ENCODE results near the gene NPHS1.
A peak's percentile ranks its signal among the peaks of the same experiment; 100 is the strongest.

NPHS1 gene

GRCh38 chr19:35872180-35872579 is 19.9 kb upstream of the NPHS1 start:
- no peak for DNase-seq

GRCh38 chr19:35871611-35872010 is 19.3 kb upstream of the NPHS1 start:
- no peak for DNase-seq

GRCh38 chr19:35870798-35871197 is 18.5 kb upstream of the NPHS1 start:
- DNase-seq = no peak

DNA sequence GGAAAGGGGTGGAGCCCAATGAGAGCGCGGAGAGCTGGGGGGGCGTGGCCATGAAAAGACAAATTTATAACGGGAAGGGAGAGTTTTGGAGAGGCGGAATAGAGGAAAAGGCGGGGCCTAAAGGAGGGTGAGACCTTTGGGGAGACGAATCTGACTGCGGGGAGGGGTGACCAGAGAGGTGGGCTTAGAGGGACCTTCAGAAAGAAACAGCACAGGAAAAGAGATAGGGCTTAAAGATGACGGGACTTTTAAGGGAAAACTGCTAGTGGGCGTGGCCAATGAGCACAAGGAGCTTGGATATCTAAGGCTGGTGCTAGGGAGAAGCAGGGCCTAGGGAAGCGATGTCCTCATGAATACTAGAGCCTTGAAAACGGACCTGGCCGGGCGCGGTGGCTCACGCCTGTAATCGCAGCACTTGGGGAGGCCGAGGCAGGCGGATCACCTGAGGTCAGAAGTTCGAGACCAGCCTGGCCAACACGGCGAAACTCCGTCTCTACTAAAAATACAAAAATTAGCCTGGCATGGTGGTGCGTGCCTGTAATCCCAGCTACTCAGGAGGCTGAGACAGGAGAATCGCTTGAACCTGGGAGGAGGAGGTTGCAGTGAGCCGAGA is 17.9 kb upstream of the NPHS1 start:
- DNase-seq = peak; percentile 90 to 92

DNA sequence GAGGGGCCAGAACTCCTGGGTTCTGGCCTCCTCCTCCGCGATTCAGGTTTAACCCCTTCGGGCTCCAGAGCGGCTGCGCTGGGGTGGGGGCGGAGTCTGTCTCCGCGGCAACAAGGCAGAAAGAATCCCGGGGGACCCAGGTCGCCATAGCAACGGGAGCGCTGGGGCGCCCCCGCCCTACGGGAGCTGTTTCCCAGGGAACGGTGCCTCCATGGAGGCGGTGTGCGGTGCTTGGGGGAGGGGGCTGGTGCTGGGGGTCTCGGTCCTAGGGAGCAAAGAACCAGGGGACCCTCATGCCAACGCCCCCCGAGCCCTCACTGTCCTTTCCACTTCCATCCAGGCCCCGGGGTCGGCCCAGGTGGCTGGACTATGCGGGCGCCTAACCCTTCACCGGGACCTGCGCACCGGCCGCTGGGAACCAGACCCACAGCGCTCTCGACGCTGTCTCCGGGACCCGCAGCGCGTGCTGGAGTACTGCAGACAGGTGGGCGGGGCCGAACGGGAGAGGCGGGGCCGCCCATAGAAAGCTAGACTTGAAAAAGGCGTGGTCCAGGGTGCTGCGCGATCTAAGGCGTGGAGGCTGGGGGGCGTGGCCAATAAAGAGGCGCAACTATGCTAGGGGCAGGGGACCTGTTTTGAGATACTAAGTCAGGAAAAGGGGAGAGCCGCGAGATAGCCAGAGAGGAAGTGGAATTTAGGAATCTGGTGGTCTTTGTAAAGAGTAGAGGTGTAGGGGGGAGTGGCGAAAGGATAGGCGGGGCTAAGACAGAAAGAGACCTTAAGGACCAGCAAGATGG is 17.2 kb upstream of the NPHS1 start:
- peak; percentile 90 to 93 for DNase-seq

- DNase-seq = no peak
These were observed 16.6 kb upstream of the NPHS1 start for GRCh38 chr19:35868823-35869326.

DNA sequence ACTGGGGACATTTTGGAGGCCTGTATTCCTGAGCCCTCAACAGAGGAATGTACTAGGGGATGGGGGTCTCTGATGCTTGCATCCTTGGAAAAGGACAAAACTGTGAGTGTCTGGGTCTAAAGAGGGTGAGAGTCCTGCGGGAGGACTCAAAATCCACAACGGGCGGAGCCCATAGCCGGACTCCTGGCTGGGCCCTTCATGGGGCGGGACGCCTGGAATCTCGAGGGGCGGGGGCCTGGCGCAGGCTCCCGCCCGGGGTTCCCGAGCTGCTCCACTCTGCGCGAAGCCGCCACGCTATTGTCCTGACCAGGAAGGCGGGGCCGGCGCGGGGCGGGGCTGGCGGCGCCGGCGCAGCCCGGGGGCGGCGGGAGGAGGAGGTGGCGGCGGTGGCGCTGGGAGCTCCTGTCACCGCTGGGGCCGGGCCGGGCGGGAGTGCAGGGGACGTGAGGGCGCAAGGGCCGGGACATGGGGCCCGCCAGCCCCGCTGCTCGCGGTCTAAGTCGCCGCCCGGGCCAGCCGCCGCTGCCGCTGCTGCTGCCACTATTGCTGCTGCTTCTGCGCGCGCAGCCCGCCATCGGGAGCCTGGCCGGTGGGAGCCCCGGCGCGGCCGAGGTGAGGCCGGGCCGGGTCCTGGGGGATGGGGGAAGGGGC is 16.0 kb upstream of the NPHS1 start, which contains the start of gene APLP1:
Gene APLP1 (plus strand): TSS at position 403 of the 651 bp plus-strand sequence. CDS start 63 bp downstream, at position 466.
- peak; percentile 36 to 56 for DNase-seq

- no peak for DNase-seq
These were observed 10.7 kb upstream of the NPHS1 start for GRCh38 chr19:35863018-35863417.

DNA sequence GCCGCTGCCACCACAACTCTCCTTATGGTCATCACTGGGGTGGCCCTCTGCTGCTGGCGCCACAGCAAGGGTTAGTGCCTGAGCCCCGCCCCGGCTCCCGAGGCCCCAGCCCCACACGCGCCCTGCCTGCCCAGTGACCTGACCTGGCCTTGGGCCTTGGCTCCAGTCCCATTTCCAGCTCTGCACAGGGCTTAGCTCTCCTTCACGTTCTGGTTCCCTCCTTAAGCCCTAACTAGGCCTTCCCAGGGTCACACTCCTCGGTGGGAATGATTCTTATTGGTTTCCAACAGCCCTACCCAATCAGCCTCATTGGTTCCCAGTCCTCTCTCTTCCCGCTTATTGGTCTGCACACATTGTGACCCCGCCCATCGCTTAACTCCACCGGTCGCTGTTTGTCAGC is 10.2 kb upstream of the NPHS1 start:
- DNase-seq = no peak

DNA sequence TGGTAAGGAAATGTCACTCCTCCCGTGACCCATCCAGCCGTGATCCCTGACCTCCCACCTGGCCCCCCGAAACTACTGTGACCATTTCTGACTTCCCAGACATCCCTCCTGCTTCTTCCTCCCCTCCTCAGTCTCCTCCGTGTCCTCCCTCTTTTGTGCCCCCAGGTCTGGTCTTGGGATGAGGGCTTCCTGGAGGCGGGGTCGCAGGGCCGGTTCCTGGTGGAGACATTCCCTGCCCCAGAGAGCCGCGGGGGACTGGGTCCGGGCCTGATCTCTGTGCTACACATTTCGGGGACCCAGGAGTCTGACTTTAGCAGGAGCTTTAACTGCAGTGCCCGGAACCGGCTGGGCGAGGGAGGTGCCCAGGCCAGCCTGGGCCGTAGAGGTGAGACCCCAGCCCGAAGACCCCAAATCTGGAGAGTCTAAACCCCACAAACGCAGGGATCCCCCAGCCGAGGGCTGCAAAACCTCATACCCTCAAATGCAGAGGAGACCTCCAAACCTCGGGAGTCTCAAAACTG is 9.4 kb upstream of the NPHS1 start:
- DNase-seq = no peak

- no peak for DNase-seq
These were observed 8.7 kb upstream of the NPHS1 start for GRCh38 chr19:35860818-35861639.

GRCh38 chr19:35860436-35860817 is 8.1 kb upstream of the NPHS1 start:
- DNase-seq = no peak

GRCh38 chr19:35859414-35859813 is 7.1 kb upstream of the NPHS1 start:
- DNase-seq = no peak

GRCh38 chr19:35858311-35858710 is 6.0 kb upstream of the NPHS1 start:
- no peak for DNase-seq

DNA sequence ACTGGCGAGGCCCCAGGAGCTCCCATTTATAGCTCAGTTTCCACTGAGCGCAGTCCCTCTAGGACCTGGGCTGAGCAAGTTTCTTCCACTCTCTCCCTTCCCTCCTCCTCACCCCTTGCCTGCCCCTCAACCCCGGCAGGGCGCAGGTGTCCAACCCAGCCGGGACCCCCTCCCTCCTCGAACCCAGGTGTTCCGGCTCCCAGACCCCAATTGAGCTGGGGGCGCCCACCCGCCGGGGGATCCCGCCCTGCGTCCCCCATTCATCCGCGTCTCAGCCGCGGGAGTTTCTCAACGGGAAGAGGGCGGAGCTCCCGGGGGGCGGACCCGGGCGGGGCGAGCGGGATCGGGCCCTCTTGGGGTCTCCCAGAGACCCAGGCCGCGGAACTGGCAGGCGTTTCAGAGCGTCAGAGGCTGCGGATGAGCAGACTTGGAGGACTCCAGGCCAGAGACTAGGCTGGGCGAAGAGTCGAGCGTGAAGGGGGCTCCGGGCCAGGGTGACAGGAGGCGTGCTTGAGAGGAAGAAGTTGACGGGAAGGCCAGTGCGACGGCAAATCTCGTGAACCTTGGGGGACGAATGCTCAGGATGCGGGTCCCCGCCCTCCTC is 4.3 kb upstream of the NPHS1 start, which contains the start of gene KIRREL2:
Gene KIRREL2 (plus strand): TSS at position 366 of the 604 bp plus-strand sequence. CDS start 209 bp downstream, at position 575.
- DNase-seq = no peak

- no peak for DNase-seq
These were observed 893 bp upstream of the NPHS1 start for GRCh38 chr19:35853038-35853756.

DNA sequence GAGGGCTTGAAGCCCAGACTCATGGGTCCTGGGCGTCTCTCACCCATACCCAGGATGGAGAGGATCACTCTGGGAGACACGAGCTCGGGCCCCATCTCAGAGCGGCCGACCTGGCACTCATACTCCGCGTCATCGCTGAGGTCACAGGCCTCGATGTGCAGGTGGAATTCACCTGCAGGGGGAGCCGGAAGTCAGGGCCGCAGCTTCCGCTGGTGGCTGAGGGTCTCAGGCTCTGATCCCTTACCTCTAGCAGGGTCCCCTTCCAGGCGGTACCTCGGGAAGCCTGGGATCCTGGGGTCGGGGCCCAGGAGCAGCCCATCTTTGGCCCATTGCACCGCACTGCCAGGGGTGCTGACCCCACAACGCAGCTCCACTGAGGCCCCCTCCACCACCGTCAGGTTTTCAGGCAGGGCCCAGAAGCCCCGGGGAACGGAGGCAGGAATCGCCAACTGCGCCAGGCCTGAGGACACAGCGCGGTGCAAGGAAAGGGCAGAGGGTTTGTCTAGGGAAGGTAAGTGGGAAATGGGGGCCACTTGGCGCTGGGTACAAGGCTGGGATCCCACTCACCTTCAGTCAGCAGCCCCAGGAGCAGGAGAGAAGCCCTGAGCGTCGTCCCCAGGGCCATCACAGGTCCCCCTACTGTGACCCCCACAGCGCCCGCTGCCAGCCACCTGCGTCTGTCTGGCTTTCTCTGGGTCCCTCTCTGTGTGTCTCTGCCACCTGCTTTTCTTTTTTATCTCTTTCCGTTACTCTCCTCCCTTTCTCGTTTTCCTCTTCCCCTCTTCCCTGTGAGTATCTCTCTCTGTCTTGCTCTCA is 883 bp downstream of the NPHS1 start:
- DNase-seq = no peak

GRCh38 chr19:35848919-35849505 is 3.3 kb downstream of the NPHS1 start:
- DNase-seq = no peak

DNA sequence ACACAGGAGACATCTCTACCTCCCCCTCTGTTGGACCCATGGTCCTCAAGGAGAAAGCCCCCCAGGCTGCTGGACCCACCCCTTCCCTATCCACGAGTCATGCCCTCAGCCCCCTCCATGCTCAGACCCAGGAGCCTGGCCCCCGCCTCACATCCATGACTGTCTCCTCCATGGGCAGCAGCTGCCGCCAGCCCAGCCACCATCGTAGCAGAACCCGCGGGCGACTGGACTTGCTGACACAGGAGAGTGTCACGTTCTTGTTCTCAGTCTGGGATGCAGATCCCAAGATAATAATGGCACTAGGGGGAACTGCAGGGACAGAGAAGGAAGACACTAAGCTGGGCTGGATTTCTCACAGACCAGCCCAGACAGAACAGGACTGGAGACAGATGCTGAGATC is 3.8 kb downstream of the NPHS1 start:
- DNase-seq = no peak

DNA sequence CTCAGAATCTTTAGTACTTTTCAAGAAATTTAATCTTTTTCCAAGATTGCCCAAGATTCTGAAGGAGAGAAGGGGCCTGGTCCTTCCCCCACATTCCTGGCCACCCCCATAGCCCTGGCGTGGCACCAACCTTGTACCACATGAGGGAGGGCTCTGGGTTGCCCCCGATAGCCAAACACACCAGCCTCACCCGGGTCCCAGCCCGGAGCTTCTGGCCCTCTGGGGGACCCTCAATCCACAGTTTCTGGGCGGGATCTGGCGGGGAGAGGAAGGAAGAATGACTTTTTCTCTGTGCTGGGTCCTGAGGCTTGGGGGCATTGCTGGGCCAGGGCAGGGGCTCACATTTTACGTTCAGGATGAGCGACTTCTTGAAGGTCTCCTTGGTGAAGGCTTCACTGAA is 4.4 kb downstream of the NPHS1 start:
- DNase-seq = no peak

Measured in SHP77 (cell line).